RPMI7951 (cell line): Measurements from ENCODE around the gene AFF3. TPM values are rescaled to one million over a fixed set of nuclear protein-coding genes. Genes with fewer than 3 reads are reported as not detected.

ENCODE experiments used
- total RNA-seq: library from RNA; depleted of rRNA; stranded (reverse); fragments of >200 nt; shearing (Covaris generic); gene quantifications from 2 replicates; pipeline ENCODE4 v1.2.3, GENCODE V29; 2014; rRNA removed

Gene AFF3
- total RNA-seq, 1 experiment from 2014 or later, result 1.3 TPM

Other genes with a start within 250 kb of the AFF3 start
- 0.68 and 0.84 TPM in 2 replicates for gene LONRF2, start 179.9 kb upstream of the AFF3 start, total RNA-seq